ENCODE data around the gene JDP2.

DNA sequence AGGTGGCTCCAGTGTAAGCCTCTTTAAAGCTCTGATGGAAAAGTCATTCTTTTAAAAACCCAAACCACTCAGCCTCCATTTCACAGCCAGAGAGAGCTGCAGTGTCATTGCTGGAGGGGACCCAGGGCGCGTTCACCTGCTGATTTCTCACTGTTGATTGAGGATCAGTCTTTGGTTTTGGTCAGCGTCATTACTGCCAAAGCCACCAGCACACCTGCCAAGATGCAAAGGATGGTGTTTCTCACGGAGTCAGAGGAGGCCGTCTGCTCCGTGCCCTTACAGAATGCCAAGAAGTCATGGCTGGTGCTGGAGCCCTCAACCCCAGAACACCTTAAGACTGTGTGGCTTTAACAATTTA is 61.6 kb downstream of the JDP2 start:
- TF ChIP-seq GATA2 (IDR thresholded peaks at IDR 0.05; ENCODE audit: low read depth, low read length), result no peak
- no peak for TF ChIP-seq GATA3 (IDR thresholded peaks at IDR 0.05; ENCODE audit: low read depth, low read length)
